HT-29 (cell line): ENCODE measurements around the gene RFX2. TPM values are rescaled to one million over a fixed set of nuclear protein-coding genes. Genes with fewer than 3 reads are reported as not detected.

Source experiments
- DNase-seq: peaks from one replicate; pipeline ENCODE4 v3.0.0-alpha.2; 2015; ENCODE audit warnings: low spot score
- total RNA-seq: library from RNA; depleted of rRNA; stranded (reverse); fragments of >200 nt; shearing (Covaris generic); gene quantifications from 2 replicates; pipeline ENCODE4 v1.2.3, GENCODE V29; 2014

The RFX2 gene
- total RNA-seq, 1 experiment from 2014 or later, result 11.8 TPM

GRCh38 chr19:6059988-6060599 lies 50.2 kb downstream of the RFX2 start:
- no peak for DNase-seq

- DNase-seq, result no peak
Measured at GRCh38 chr19:6059396-6059947, 50.8 kb downstream of the RFX2 start.

GRCh38 chr19:6058518-6059201 lies 51.6 kb downstream of the RFX2 start:
- DNase-seq, result no peak

- no peak for DNase-seq
Measured at GRCh38 chr19:6057651-6058517, 52.4 kb downstream of the RFX2 start.

- peak; percentile 84 for DNase-seq
Measured at GRCh38 chr19:6056801-6057650, 53.3 kb downstream of the RFX2 start.

- peak; percentile 52 for DNase-seq
Measured at GRCh38 chr19:6056282-6056741, 54.0 kb downstream of the RFX2 start.

GRCh38 chr19:6055013-6055795 lies 55.1 kb downstream of the RFX2 start:
- no peak for DNase-seq

GRCh38 chr19:6048793-6049405 lies 61.4 kb downstream of the RFX2 start:
- DNase-seq, result peak; percentile 83

- DNase-seq, result no peak
Measured at GRCh38 chr19:6048348-6048747, 62.0 kb downstream of the RFX2 start.

GRCh38 chr19:6047741-6048251 lies 62.5 kb downstream of the RFX2 start:
- peak; percentile 39 for DNase-seq

GRCh38 chr19:6047256-6047655 lies 63.0 kb downstream of the RFX2 start:
- no peak for DNase-seq

- no peak for DNase-seq
Measured at GRCh38 chr19:6045108-6045507, 65.2 kb downstream of the RFX2 start.

GRCh38 chr19:6044056-6044805 lies 66.1 kb downstream of the RFX2 start:
- no peak for DNase-seq

GRCh38 chr19:6042776-6043726 lies 67.2 kb downstream of the RFX2 start:
- DNase-seq, result no peak

- DNase-seq, result no peak
Measured at GRCh38 chr19:6041991-6042481, 68.3 kb downstream of the RFX2 start.

- DNase-seq, result no peak
Measured at GRCh38 chr19:6041071-6041470, 69.2 kb downstream of the RFX2 start.

GRCh38 chr19:6039566-6040225 lies 70.6 kb downstream of the RFX2 start:
- no peak for DNase-seq
